ENCODE measurements around the gene SPINK1.
"Not testable (repeated sequence)": the region's sequence is repeated elsewhere in the genome, so short reads cannot be mapped to it uniquely, and the experiment has no call there.

Gene SPINK1, protein sequence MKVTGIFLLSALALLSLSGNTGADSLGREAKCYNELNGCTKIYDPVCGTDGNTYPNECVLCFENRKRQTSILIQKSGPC

GRCh38 chr5:147831465-147831864, at the start of gene SPINK1:
SPINK1 (minus strand) TSS chr5:147831671; CDS start chr5:147831577, 94 bp downstream.
- DNase-seq = no peak

- no peak for DNase-seq
These were observed 49.0 kb upstream of the SPINK1 start for GRCh38 chr5:147880487-147880886.

- DNase-seq = no peak
These were observed 48.3 kb upstream of the SPINK1 start for GRCh38 chr5:147879784-147880183.

- no peak for DNase-seq
These were observed 46.7 kb upstream of the SPINK1 start, which contains the start of gene SCGB3A2 for GRCh38 chr5:147878066-147878759. SCGB3A2 (plus strand) TSS chr5:147878711; CDS start chr5:147878804, 93 bp downstream.

GRCh38 chr5:147876626-147877025, 45.2 kb upstream of the SPINK1 start:
- no peak for DNase-seq

DNA sequence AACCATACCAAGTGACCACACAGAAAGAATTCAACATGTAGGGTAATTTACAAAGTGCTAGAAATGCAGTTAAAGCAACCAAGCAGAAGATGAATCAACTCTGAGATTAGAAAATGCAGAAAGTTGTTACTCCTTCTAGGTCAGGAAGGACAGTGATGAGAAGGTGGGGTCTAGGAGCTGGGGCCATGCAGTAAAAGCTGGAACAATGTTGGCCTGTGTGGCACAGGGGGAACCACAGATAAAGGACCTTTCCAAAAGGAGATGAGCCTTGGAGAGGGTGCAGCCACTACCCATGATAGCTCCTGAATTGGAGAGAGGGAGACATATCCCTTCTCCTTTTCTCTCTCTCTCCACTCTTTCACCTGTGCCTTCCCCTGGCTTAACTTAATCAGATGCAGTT, 44.7 kb upstream of the SPINK1 start:
- no peak for DNase-seq

DNA sequence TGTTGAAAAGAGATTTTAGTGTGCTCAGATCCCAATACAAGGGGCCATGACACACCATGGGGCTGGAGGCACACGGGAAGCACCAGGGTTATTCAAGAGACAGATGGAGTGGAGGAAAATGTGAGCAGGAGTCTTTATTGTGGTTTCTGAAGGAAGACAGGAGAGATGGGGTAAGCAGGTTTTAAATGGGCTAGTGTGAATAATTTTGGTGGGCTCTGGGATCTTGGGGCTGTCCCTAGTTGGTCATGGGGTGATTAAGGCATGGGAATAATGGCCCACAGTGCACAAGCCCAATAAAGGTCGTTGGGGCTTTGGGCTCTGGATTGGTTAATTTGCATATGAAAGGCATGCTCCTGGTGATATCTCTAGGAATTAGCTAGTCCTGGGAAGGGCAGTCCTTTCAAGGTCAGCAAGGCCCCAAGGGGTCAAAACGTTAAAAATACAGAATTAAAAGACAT, 43.5 kb upstream of the SPINK1 start:
- no peak for DNase-seq

DNA sequence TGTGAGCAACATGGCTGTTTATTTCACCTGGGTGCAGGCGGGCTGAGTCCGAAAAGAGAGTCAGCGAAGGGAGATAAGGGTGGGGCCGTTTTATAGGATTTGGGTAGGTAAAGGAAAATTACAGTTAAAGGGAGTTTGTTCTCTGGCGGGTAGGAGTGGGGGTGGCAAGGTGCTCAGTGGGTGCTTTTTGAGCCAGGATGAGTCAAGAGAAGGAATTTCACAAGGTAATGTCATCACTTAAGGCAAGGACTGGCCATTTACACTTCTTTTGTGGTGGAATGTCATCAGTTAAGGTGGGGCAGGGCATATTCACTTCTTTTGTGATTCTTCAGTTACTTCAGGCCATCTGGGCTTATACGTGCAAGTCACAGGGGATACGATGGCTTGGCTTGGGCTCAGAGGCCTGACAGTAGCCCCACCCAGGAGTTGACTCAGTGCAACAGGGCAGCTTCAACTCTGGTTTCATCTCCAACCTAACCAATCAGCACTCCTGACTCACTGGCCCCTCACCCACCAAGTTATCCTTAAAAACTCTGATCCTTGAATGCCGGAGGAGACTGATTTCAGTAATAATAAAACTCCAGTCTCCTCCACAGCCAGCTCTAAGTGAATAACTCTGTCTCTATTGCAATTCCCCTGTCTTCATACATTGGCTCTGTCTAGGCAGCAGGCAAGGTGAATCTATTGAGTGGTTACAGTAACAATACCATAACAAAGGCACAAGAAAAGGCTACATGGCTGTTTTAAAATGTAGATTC, 42.8 kb upstream of the SPINK1 start:
- DNase-seq = not testable (repeated sequence)

DNA sequence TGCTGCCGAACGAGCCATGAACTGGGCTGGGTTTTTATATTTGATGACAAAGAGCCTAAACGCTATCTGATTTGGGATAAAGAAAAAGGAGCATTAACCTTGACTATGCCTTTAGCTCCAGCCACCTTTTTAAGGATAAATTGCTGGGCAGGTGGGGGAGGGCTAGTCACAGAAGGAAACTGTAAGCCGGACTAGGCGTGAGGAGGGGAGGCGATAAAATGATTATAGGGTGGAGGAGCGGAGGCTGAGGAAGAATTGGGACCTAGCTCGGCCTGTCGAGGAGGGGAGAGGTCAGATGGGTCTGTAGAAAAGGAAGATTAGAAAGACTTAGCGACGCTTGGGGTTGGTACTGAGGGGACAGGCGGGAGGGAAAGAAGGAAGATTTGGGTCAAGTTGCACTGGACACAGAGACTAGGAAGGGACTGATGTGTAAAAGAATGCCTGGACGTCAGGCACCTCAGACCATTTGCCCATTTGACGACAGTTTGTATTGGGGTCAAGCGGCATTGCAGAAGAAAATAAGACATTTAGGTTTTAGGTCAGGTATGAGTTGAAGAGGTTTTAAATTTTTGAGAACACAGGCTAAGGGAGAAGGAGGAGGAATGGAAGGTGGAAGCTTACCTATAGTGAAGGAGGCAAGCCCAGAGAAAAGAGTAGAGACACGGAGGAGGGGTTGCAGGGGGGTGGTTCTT, 41.4 kb upstream of the SPINK1 start:
- DNase-seq = not testable (repeated sequence)

- DNase-seq = not testable (repeated sequence)
These were observed 40.6 kb upstream of the SPINK1 start for GRCh38 chr5:147871980-147872549.

DNA sequence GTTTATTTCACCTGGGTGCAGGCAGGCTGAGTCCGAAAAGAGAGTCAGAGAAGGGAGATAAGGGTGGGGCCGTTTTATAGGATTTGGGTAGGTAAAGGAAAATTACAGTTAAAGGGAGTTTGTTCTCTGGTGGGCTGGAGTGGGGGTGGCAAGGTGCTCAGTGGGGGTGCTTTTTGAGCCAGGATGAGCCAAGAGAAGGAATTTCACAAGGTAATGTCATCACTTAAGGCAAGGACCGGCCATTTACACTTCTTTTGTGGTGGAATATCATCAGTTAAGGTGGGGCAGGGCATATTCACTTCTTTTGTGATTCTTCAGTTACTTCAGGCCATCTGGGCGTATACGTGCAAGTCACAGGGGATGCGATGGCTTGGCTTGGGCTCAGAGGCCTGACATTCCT, 38.4 kb upstream of the SPINK1 start:
- DNase-seq = not testable (repeated sequence)

DNA sequence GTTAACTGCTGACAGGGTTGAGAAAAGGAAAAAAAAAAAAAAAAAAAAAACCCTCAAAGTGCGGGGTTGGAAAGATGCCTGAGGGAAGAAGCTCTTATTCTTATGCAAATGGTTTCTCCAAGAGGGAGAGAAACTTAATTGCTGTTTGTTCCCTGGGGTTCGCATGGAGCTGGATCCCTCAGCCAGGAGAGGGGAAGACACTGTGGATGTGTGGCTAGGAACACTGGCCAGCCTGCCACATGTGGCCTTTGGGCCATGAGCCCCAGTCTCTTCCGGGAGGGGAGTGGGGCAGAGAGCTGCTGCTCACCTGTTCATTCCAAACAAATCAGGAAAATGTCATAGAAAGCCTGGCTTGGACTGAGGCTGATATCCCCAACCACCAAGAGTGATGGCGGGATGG, 37.6 kb upstream of the SPINK1 start:
- no peak for DNase-seq

DNA sequence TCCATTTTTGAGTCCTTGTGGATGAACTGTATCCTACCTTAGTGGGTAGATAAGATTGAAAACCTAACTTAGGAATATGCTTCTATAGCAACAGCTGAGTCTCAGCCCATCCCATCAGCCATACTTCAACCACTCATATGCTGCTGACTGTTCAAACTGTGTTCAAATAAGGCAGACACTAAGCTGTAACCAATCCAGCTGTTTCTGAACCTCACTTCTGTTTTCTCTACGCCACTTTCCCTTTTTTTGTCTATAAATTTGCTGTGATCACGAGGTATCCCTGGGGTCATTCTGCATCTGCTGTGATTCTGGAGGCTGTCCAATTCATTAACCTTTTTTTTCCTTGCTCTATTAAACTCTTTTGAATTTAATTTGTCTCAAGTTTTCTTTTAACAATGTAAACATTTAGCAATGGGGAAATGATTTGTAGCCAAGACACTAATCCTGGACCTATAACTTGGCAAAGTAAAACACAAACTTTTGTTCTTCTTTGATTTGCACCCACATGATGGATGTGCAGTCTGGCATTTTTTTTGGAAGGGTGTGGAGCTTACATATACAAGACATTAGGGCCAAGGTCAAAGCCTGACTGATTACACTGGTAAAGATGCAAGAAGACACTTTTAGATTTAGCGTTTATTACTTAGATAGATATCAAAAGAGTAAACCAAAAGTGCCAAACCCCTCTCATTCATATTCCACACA, 32.1 kb upstream of the SPINK1 start:
- DNase-seq = no peak

DNA sequence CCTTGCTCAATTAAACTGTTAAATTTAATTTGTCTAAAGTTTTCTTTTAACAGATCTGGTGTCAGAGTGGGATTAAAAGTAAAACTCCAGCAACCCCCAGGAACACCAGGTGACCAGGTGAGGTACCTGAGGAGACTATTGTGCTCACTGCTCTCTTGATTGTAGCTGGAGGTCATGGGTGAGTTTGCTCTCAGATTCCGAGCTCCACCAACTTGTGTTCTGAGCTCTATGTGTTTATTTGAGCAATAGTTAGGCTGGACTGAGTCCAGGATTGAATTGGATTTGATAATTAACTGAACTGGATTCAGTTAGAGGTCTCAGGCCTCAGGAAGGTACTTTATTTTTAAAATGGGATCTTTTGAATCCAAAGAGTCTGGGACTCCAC, 29.2 kb upstream of the SPINK1 start:
- no peak for DNase-seq

- no peak for DNase-seq
These were observed 28.6 kb upstream of the SPINK1 start for GRCh38 chr5:147859962-147860640.

DNA sequence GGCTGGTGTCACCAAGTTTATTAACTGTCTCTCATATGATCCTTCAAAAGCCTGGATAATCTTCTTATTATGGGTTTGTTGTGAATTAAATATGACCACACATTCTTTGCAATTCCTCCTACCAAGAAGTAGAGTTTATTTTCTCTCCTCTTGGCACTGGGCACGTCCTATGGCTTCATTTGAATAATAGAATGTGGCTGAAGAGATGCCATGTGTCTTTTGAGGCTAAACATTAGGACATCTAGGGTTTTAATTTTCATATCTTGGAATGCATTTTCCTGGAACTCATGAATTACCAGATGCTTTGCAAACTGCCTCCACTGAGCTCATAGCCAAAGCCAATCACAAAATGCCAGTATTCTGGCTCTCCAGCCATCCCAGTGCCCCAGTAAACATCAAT, 27.1 kb upstream of the SPINK1 start:
- no peak for DNase-seq

DNA sequence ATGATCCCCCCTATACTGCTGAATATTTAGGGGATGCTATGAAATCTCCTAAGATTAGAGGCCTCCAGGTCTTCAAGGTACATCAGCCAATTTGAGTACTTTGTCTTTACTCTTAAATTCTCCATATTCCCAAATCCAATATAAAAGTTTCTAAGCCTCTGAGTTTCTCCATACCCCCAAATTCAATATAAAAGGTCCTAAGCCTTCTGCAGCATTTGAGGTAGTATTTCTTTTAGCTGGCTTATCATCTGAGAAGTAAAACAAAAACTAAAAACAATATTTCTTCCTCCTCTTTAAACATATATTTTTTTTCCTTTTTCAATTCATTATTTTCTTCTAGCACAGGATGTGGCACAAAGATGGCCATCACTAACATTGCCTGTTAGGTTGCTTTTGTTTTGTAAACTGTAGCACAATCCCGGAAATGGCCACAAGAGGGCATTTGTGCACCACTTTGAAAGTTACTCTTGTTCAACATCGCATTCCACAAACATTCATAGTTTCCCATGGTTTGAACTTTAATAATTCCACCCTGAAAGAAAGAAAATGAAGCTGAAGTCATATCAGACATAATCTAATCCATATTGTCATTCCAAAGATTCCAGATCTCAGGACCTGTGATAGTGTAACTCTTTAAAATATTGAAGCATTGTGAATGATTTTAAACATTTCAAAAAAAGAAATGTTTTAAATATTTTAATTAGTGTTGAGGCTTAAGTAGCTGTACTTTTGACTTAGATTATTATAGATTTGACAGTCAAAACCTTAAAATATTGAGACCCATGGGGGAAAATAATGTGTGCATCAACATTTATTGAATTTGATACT, 26.0 kb upstream of the SPINK1 start:
- peak; percentile 59 for DNase-seq

DNA sequence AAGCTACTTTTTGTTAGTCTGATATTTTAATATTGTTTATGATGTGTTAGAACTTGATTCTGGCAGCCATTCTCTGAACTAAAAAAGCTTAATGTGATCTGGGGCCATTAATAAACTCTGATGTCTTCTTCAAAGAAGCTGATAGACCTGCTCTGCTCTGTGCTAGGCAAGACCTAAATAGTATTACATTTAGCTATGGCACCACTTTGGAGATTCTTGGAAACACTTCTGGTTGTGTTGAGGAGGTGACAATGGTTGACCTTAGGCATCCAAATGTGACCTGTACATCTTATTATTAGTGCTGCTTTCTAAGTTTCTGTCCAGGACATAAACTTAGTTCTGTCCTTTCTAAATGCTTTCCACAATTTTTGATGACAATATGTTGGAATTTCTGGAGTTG, 25.3 kb upstream of the SPINK1 start:
- DNase-seq = no peak

- DNase-seq = no peak
These were observed 24.3 kb upstream of the SPINK1 start for GRCh38 chr5:147855774-147856069.

DNA sequence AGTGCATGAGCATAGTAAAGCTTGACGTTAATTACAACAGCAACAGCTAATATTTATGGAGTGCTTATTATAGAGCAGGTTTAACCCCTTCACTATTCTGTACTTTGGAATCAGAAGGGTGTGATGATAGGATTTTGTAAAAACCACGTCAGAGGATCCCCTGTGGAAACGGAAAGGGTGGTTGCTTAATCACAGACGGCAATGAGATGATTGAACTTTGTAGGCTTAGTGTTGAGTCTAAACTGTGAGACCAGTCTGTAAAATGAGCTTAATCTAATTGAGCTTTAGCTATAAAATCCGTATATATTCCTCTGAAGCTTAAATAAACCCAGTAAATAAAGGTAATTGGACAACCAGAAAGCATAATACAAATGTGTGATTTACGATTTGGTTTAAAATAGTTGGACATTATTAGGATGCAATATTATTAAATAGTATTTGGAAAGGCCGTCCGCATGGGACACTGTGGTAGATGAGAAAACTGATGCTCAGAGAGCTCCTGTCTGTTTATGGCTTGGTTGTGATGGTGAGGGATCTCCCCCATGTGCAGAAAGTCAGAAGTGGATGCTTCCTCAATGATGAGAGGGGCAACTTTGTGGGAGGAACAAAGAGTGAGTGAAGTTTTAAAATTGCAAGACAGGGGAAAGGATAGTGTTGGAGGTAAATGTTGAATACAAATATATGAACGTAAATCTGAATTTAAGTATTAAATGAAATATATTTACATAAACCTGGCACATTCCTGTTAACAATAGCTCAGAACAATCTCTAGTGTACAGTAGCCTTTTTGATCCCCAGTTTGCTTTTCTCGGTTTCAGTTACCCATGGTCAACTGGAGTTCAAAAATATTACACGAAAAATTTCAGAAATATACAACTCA, 23.7 kb upstream of the SPINK1 start:
- no peak for DNase-seq
